ENCODE measurements around the gene EPC1. TPM values are rescaled to one million over a fixed set of nuclear protein-coding genes. Genes with fewer than 3 reads are reported as not detected.
A peak's percentile ranks its signal among the peaks of the same experiment; 100 is the strongest.

The EPC1 gene
- polyA plus RNA-seq, 1 of the 3 experiments (the other 2 are of a cell fraction) = 21.8 TPM

GRCh38 chr10:32315424-32315823 is 31.5 kb downstream of the EPC1 start:
- no peak for TF ChIP-seq RAD21 (IDR thresholded peaks at IDR 0.05; ENCODE audit: low read length)
- no peak for TF ChIP-seq EZH2phosphoT487 (IDR thresholded peaks at IDR 0.05; ENCODE audit: borderline replicate concordance, low read depth)
- no peak for TF ChIP-seq FOXM1 (IDR thresholded peaks at IDR 0.05; ENCODE audit: low read depth)
- TF ChIP-seq GABPA (IDR thresholded peaks at IDR 0.05; ENCODE audit: low read depth) = no peak
- TF ChIP-seq JUND (IDR thresholded peaks at IDR 0.05) = no peak
- no peak for TF ChIP-seq FOXJ3 (CRISPR knock-in tag; IDR thresholded peaks at IDR 0.05)
- TF ChIP-seq EP300 (IDR thresholded peaks at IDR 0.05; ENCODE audit: borderline replicate concordance in 1 of 2, low read depth in 1 of 2, low read length in 1 of 2) = no peak
- no peak for TF ChIP-seq NRF1 (IDR thresholded peaks at IDR 0.05; ENCODE audit: low read depth, low read length)
- no peak for TF ChIP-seq IRF3 (IDR thresholded peaks at IDR 0.05; ENCODE audit: low read depth, low read length)
- TF ChIP-seq SMC3 (IDR thresholded peaks at IDR 0.05; ENCODE audit: low read depth, low read length) = no peak
- TF ChIP-seq POLR2AphosphoS5 (IDR thresholded peaks at IDR 0.05; ENCODE audit: low read depth, low read length) = no peak
- no peak for TF ChIP-seq TEAD4 (IDR thresholded peaks at IDR 0.05; ENCODE audit: borderline replicate concordance, insufficient read depth)
- TF ChIP-seq, protein P1, sequence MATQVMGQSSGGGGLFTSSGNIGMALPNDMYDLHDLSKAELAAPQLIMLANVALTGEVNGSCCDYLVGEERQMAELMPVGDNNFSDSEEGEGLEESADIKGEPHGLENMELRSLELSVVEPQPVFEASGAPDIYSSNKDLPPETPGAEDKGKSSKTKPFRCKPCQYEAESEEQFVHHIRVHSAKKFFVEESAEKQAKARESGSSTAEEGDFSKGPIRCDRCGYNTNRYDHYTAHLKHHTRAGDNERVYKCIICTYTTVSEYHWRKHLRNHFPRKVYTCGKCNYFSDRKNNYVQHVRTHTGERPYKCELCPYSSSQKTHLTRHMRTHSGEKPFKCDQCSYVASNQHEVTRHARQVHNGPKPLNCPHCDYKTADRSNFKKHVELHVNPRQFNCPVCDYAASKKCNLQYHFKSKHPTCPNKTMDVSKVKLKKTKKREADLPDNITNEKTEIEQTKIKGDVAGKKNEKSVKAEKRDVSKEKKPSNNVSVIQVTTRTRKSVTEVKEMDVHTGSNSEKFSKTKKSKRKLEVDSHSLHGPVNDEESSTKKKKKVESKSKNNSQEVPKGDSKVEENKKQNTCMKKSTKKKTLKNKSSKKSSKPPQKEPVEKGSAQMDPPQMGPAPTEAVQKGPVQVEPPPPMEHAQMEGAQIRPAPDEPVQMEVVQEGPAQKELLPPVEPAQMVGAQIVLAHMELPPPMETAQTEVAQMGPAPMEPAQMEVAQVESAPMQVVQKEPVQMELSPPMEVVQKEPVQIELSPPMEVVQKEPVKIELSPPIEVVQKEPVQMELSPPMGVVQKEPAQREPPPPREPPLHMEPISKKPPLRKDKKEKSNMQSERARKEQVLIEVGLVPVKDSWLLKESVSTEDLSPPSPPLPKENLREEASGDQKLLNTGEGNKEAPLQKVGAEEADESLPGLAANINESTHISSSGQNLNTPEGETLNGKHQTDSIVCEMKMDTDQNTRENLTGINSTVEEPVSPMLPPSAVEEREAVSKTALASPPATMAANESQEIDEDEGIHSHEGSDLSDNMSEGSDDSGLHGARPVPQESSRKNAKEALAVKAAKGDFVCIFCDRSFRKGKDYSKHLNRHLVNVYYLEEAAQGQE (IDR thresholded peaks at IDR 0.05; ENCODE audit: low read depth, low read length) = no peak
- Histone ChIP-seq H3K4me2 (no peak overlapping the region), H3K79me2 (ENCODE audit: insufficient read depth) (peaks cover 99% of the 10 kb centered on the region), H4K20me1 (ENCODE audit: insufficient read depth) (peaks cover 97% of the 10 kb centered on the region), H3F3A (replicated peaks; ENCODE audit: insufficient read depth) (peaks cover 11% of the 10 kb centered on the region), H3K9me2 (no peaks in the 10 kb centered on the region), H3K9ac (no peak overlapping the region), H3K4me1 (ENCODE audit: control insufficient read depth in 1 of 2, insufficient read depth in 2 of 2, low read depth in 1 of 2, low read length in 1 of 2) (peaks cover 21 to 24% of the 10 kb centered on the region in 2 experiments; a peak in 3 of 4 replicates), H2AFZ (ENCODE audit: low read depth) (no peak overlapping the region), H3K27ac (ENCODE audit: low read depth in 2 of 2, low read length in 1 of 2) (no peak overlapping the region; a peak in 1 of 4 replicates), H3K9me3 (no peaks in the 10 kb centered on the region), H3K4me3 (ENCODE audit: low read depth in 2 of 2, low read length in 1 of 2) (no peak overlapping the region), H3K27me3 (ENCODE audit: insufficient read depth) (no peaks in the 10 kb centered on the region), H3K36me3 (replicated peaks in 1 of 2; ENCODE audit: control insufficient read depth in 1 of 2, insufficient read depth in 2 of 2, low read length in 1 of 2) (peaks cover 0 to 30% of the 10 kb centered on the region in 2 experiments)
- CTCF ChIA-PET = interaction anchor here (0.7 to 2.6 kb wide), 7 partner anchors 9 to 61 kb away, joined by 3 to 8 read pairs (median 4); no protein-coding TSS in a partner anchor
- 93% methylated on average over 3 of the region's 3 CpGs for WGBS (ENCODE audit: low lambda C conversion rate)
- POLR2A ChIA-PET = no interaction called here
- DNase-seq = no peak

GRCh38 chr10:32314588-32314987 is 32.4 kb downstream of the EPC1 start:
- CTCF ChIA-PET = interaction anchor here (0.9 to 2.6 kb wide), 8 partner anchors 8 to 62 kb away, joined by 3 to 8 read pairs (median 4); no protein-coding TSS in a partner anchor
- POLR2A ChIA-PET = no interaction called here
- 58% methylated on average over 2 of the region's 2 CpGs for WGBS (ENCODE audit: low lambda C conversion rate)
- TF ChIP-seq YY1 (IDR thresholded peaks at IDR 0.05; ENCODE audit: low read depth) = no peak
- no peak for TF ChIP-seq RFX5 (IDR thresholded peaks at IDR 0.05; ENCODE audit: low read length)
- TF ChIP-seq RXRA (IDR thresholded peaks at IDR 0.05; ENCODE audit: borderline replicate concordance, low read depth) = no peak
- TF ChIP-seq RCOR1 (IDR thresholded peaks at IDR 0.05; ENCODE audit: low read length) = peak; percentile 59
- TF ChIP-seq, protein P1 (IDR thresholded peaks at IDR 0.05; ENCODE audit: low read depth, low read length) = no peak
- TF ChIP-seq, protein P2, sequence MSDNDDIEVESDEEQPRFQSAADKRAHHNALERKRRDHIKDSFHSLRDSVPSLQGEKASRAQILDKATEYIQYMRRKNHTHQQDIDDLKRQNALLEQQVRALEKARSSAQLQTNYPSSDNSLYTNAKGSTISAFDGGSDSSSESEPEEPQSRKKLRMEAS (IDR thresholded peaks at IDR 0.05; ENCODE audit: low read depth) = no peak
- no peak for TF ChIP-seq TEAD4 (IDR thresholded peaks at IDR 0.05; ENCODE audit: borderline replicate concordance, insufficient read depth)
- peak in 1 of 2 experiments; percentile 75; a peak in 1 of 4 replicates for TF ChIP-seq EP300 (IDR thresholded peaks at IDR 0.05; ENCODE audit: borderline replicate concordance in 1 of 2, low read depth in 1 of 2, low read length in 1 of 2)
- TF ChIP-seq FOXJ3 (CRISPR knock-in tag; IDR thresholded peaks at IDR 0.05) = no peak
- TF ChIP-seq POLR2AphosphoS5 (IDR thresholded peaks at IDR 0.05; ENCODE audit: low read depth, low read length) = no peak
- peak; percentile 35 for TF ChIP-seq CHD2 (IDR thresholded peaks at IDR 0.05; ENCODE audit: low read length, partially characterized antibody)

More at GRCh38 chr10:32314588-32314987, 32.4 kb downstream of the EPC1 start:
- Histone ChIP-seq H3F3A (replicated peaks; ENCODE audit: insufficient read depth) (peaks cover 11% of the 10 kb centered on the region), H3K4me1 (ENCODE audit: control insufficient read depth in 1 of 2, insufficient read depth in 2 of 2, low read depth in 1 of 2, low read length in 1 of 2) (peaks cover 21 to 24% of the 10 kb centered on the region in 2 experiments; a peak in 3 of 4 replicates), H2AFZ (ENCODE audit: low read depth) (no peak overlapping the region), H3K9me2 (no peaks in the 10 kb centered on the region), H3K4me2 (no peak overlapping the region), H4K20me1 (ENCODE audit: insufficient read depth) (peaks cover 97% of the 10 kb centered on the region), H3K27me3 (ENCODE audit: insufficient read depth) (no peaks in the 10 kb centered on the region), H3K9me3 (no peaks in the 10 kb centered on the region), H3K36me3 (replicated peaks in 1 of 2; ENCODE audit: control insufficient read depth in 1 of 2, insufficient read depth in 2 of 2, low read length in 1 of 2) (peaks cover 0 to 32% of the 10 kb centered on the region in 2 experiments), H3K27ac (ENCODE audit: low read depth in 2 of 2, low read length in 1 of 2) (peak overlapping the region in 1 of 2 experiments; percentile 73; a peak in 2 of 4 replicates), H3K79me2 (ENCODE audit: insufficient read depth) (peaks cover 99% of the 10 kb centered on the region), H3K4me3 (ENCODE audit: low read depth in 2 of 2, low read length in 1 of 2) (no peak overlapping the region), H3K9ac (no peak overlapping the region)
- peak; percentile 67 for DNase-seq

Data from SK-N-SH (cell line).